Epithelial cell of proximal tubule (primary cell): ENCODE data around the gene EPHB1. TPM values are rescaled to one million over a fixed set of nuclear protein-coding genes. Genes with fewer than 3 reads are reported as not detected.

Experiments used
- DNase-seq: peaks from one replicate; pipeline ENCODE4 v3.0.0-alpha.2; 2011; ENCODE audit warnings: low read depth
- H3K4me3 ChIP-seq: 2 replicates; pipeline ENCODE4 v1.5.1; 2011; ENCODE audit warnings: low read depth, mild to moderate bottlenecking, low read length
- total RNA-seq: library from RNA; depleted of rRNA; stranded (reverse); fragments of >200 nt; gene quantifications from 2 replicates; pipeline ENCODE4 v1.2.3, GENCODE V29; 2015
- TF ChIP-seq, protein P1 (sequence below): conservative IDR thresholded peaks from 2 replicates; pipeline ENCODE4 v1.5.1; 2012; ENCODE audit warnings: low read depth, mild to moderate bottlenecking, low read length

The EPHB1 gene
- total RNA-seq, 1 donor from 2014 or later: 1.6 TPM

DNA sequence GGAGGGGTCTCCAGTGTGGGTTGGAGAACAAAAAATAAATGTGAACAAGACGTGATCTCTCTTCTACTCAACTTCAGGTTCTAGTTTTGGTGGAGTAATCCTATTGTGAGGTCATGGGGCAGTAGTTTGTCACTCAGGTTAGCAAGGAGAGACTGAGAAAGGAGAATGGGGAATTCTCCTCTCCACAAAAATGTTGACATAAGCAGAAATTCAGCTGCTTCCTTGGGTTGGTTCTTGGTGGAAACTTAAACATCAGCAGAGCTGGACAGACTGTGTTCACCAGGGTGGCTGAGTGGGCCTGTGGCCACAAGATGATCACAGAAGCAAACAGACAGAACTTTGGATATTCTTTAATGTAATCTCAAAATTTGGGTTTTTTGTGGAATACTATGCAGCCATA is 78.7 kb downstream of the EPHB1 start:
- TF ChIP-seq, protein P1, sequence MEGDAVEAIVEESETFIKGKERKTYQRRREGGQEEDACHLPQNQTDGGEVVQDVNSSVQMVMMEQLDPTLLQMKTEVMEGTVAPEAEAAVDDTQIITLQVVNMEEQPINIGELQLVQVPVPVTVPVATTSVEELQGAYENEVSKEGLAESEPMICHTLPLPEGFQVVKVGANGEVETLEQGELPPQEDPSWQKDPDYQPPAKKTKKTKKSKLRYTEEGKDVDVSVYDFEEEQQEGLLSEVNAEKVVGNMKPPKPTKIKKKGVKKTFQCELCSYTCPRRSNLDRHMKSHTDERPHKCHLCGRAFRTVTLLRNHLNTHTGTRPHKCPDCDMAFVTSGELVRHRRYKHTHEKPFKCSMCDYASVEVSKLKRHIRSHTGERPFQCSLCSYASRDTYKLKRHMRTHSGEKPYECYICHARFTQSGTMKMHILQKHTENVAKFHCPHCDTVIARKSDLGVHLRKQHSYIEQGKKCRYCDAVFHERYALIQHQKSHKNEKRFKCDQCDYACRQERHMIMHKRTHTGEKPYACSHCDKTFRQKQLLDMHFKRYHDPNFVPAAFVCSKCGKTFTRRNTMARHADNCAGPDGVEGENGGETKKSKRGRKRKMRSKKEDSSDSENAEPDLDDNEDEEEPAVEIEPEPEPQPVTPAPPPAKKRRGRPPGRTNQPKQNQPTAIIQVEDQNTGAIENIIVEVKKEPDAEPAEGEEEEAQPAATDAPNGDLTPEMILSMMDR: no peak
- DNase-seq: no peak
- H3K4me3 ChIP-seq: no peak overlapping the region

GRCh38 chr3:134874737-134875413 is 79.8 kb downstream of the EPHB1 start:
- no peak overlapping the region for H3K4me3 ChIP-seq
- TF ChIP-seq, protein P1: no peak
- no peak for DNase-seq

- H3K4me3 ChIP-seq: no peak overlapping the region
- TF ChIP-seq, protein P1: no peak
- no peak for DNase-seq
Observed at GRCh38 chr3:134876836-134877235, 81.8 kb downstream of the EPHB1 start.

DNA sequence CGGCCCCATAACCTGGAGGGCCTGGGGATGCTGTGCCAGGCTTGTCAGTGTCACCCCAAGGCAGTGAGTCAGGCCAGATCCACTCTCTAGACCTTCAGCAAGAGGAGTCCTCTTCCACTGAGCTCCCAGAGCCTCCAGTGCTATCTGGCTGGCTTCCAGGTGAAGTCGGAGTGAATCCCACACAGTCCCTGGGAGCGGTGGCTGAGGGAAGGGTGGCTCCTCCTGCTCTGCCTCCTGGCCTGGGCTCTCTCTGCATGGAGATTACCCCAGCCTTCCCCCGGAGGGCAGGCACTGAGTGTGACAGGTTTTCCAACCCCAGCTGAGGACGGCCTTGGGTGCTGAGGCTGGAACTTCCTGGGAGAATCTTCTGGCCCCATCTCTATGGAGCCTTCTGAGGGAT is 82.7 kb downstream of the EPHB1 start:
- no peak for DNase-seq
- no peak overlapping the region for H3K4me3 ChIP-seq
- TF ChIP-seq, protein P1: no peak

DNA sequence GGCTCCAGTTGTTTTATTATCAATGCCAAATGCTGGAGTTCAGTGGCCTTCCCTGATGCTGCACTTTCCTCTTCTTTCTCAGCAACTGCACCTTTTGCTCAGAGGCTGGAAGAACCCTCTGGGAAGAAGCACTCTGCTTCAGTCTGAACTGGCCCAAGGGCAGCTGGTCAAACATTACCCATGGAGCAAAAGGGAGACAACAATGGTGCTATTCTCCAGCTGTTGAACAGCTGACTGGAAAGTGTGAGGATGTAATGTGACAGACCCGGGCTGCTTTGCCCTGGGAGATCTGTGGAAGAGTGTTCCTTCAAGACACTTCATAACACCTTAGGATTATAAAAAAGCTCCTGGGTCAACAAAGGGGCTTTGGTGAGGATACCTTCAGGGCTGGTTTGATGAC is 84.9 kb downstream of the EPHB1 start:
- DNase-seq: no peak
- H3K4me3 ChIP-seq: no peak overlapping the region
- TF ChIP-seq, protein P1: no peak

- no peak for DNase-seq
- TF ChIP-seq, protein P1: no peak
- no peak overlapping the region for H3K4me3 ChIP-seq
Observed at GRCh38 chr3:134880431-134880830, 85.4 kb downstream of the EPHB1 start.

GRCh38 chr3:134881305-134881704 is 86.2 kb downstream of the EPHB1 start:
- TF ChIP-seq, protein P1: no peak
- no peak for DNase-seq
- H3K4me3 ChIP-seq: no peak overlapping the region
